NB4 (cell line): ENCODE data around the gene ARMC7.

Experiments used
- DNase-seq: peaks from one replicate; pipeline ENCODE4 v3.0.0; 2010; ENCODE audit warnings: low read depth
- H3K4me3 ChIP-seq: one replicate; pipeline ENCODE4 v1.5.1; 2011; ENCODE audit warnings: mild to moderate bottlenecking, low read depth, low read length, moderate library complexity
- CTCF ChIP-seq: IDR thresholded peaks from one replicate; pipeline ENCODE4 v1.5.1; 2012; ENCODE audit warnings: low read depth, low read length
- MYC ChIP-seq: IDR thresholded peaks from 2 replicates; pipeline ENCODE4 v1.6.1; 2011; ENCODE audit warnings: low read depth, low read length
- POLR2A ChIP-seq: IDR thresholded peaks from 2 replicates; pipeline ENCODE4 v1.6.1; 2011; ENCODE audit warnings: mild to moderate bottlenecking; ENCODE audit not compliant: insufficient read length; ENCODE audit errors: extremely low read depth
- TF ChIP-seq, protein P1 (sequence below): IDR thresholded peaks from 2 replicates; pipeline ENCODE4 v1.6.1; 2011; ENCODE audit warnings: low read depth, low read length

ARMC7 gene

GRCh38 chr17:75128694-75129505 is 19.1 kb downstream of the ARMC7 start:
- TF ChIP-seq, protein P1, sequence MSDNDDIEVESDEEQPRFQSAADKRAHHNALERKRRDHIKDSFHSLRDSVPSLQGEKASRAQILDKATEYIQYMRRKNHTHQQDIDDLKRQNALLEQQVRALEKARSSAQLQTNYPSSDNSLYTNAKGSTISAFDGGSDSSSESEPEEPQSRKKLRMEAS: no peak
- no peak for TF ChIP-seq MYC
- no peak for TF ChIP-seq POLR2A
- TF ChIP-seq CTCF: no peak
- H3K4me3 ChIP-seq: no peak overlapping the region
- no peak for DNase-seq

GRCh38 chr17:75129576-75129975 is 19.8 kb downstream of the ARMC7 start:
- no peak for DNase-seq
- no peak overlapping the region for H3K4me3 ChIP-seq
- TF ChIP-seq CTCF: no peak
- no peak for TF ChIP-seq MYC
- TF ChIP-seq, protein P1: no peak
- no peak for TF ChIP-seq POLR2A

- peak overlapping the region; percentile 71 for H3K4me3 ChIP-seq
- TF ChIP-seq CTCF: no peak
- TF ChIP-seq MYC: no peak
- TF ChIP-seq, protein P1: no peak
- TF ChIP-seq POLR2A: no peak
- DNase-seq: no peak
These were observed 20.4 kb downstream of the ARMC7 start for GRCh38 chr17:75130059-75130631.

DNA sequence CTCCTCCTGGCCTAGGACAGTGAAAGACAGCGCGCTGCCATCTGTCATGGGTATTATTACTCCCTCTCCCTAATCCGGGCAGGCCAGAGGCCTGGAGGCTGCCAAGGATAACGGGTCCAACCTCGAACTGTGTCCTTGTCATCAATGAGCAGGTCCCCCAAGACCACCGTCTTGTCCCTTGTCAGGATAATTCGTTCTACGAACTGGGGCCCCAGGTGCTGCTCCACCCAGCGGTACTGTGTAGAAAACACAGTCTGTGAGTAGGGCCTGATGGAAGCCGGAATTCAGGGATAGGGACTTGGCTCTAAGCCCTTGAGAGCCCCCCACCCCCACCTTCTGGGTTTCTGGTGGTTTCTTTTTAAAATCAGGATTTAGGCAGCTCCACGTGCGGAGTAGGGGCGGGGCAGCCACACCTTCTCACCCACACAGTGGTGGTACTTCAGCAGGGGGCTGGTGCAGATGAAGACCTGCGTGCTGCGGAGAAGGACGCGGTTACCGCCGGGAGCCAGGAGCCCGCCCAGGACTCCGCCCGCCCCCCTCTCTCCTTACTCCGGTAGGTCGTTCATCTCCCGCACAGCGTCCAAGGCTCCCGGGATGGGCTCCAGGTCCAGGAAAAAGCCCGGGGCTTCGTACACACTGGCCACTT is 21.0 kb downstream of the ARMC7 start:
- DNase-seq: peak; percentile 71
- peak overlapping the region; percentile 71 for H3K4me3 ChIP-seq
- TF ChIP-seq POLR2A (no peak), CTCF (peak; percentile 45)
- TF ChIP-seq, protein P1: 0 out of 2 replicates have a peak, but pooled peaks have one; percentile 11

GRCh38 chr17:75131278-75132017 is 21.7 kb downstream of the ARMC7 start, which contains the start of gene NT5C:
NT5C (minus strand) TSS chr17:75131742; CDS start chr17:75131707, 35 bp downstream.
- DNase-seq: peak; percentile 91
- H3K4me3 ChIP-seq: peak within 1 kb of the TSS; percentile 71
- TF ChIP-seq, protein P1: peak; percentile 73
- TF ChIP-seq MYC: peak; percentile 77
- TF ChIP-seq POLR2A: peak; percentile 84
- TF ChIP-seq CTCF: peak; percentile 55

DNA sequence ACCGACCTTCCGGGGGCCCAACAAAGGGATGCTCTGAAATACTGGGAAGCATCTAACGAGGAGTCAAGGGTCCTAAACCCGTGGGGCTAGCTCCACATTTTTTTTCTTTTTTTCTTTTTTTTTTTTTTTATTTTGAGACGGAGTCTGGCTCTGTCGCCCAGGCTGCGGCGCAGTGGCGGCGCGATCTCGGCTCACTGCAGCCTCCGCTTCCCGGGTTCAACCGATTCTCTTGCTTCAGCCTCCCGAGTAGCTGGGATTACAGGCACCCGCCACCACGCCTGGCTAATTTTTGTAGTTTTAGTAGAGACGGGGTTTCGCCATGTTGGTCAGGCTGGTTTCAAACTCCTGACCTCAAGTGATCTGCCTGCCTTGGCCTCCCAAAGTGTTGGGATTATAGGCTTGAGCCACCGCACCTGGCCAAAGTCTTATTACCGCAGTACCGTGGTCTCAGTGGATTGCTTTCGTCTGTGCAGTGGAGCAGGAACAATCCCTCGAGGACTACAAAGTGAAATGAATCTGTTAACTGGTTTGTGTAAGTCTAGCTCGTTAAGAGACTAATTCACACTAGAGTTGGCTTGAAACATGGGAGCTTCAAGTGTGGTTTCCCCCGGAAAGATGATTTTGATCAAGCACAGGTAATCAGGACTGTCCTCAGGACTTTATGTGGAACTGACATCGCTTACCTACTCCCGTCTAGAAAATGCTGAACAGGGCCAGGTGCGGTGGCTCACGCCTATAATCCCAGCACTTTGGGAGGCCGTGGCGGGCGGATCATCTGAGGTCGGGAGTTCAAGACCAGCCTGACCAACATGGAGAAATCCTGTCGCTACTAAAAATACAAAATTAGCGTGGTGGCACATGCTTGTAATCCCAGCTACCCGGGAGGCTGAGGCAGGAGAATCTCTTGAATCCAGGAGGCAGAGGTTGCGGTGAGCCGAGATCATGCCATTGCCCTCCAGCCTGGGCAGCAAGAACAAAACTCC is 22.5 kb downstream of the ARMC7 start:
- peak overlapping the region; percentile 71 for H3K4me3 ChIP-seq
- peak; percentile 46 for DNase-seq
